ENCODE measurements around the gene TCN1.
"Not testable (repeated sequence)": the region's sequence is repeated elsewhere in the genome, so short reads cannot be mapped to it uniquely, and the experiment has no call there.

TCN1 gene

GRCh38 chr11:59849129-59849528, 17.2 kb downstream of the TCN1 start:
- TF ChIP-seq ZNF384 (IDR thresholded peaks at IDR 0.05) (no peak), ELF4 (IDR thresholded peaks at IDR 0.05) (no peak), SP1 (IDR thresholded peaks at IDR 0.05) (no peak), BHLHE40 (IDR thresholded peaks at IDR 0.05; ENCODE audit: borderline replicate concordance) (no peak), L3MBTL2 (conservative IDR thresholded peaks at IDR 0.05) (no peak), LEF1 (IDR thresholded peaks at IDR 0.05; ENCODE audit: borderline replicate concordance) (no peak), FOXM1 (IDR thresholded peaks at IDR 0.05; ENCODE audit: borderline replicate concordance) (no peak), NFRKB (IDR thresholded peaks at IDR 0.05) (no peak), HDGF (IDR thresholded peaks at IDR 0.05; ENCODE audit: borderline replicate concordance) (no peak)
- ChIA-PET CTCF (no interaction called here), POLR2A (no interaction called here)
- DNase-seq (ENCODE audit: extremely low spot score), result no peak

- CTCF ChIA-PET, result not testable (repeated sequence)
Observed at GRCh38 chr11:59848439-59848838, 17.8 kb downstream of the TCN1 start.

GRCh38 chr11:59847626-59848025, 18.7 kb downstream of the TCN1 start:
- ChIA-PET POLR2A (interaction anchor here (0.6 kb wide), 1 partner anchor 14 kb away, joined by 3 read pairs; no protein-coding TSS in a partner anchor), CTCF (no interaction called here)
- no peak for DNase-seq (ENCODE audit: extremely low spot score)
- no peak for TF ChIP-seq FOXK2 (IDR thresholded peaks at IDR 0.05)
- TF ChIP-seq ARNT (IDR thresholded peaks at IDR 0.05), result no peak
- no peak for TF ChIP-seq TARDBP (IDR thresholded peaks at IDR 0.05)
- TF ChIP-seq HDGF (IDR thresholded peaks at IDR 0.05; ENCODE audit: borderline replicate concordance), result no peak
- TF ChIP-seq FOXM1 (IDR thresholded peaks at IDR 0.05; ENCODE audit: borderline replicate concordance), result no peak
- TF ChIP-seq L3MBTL2 (conservative IDR thresholded peaks at IDR 0.05), result no peak
- TF ChIP-seq BHLHE40 (IDR thresholded peaks at IDR 0.05; ENCODE audit: borderline replicate concordance), result no peak
- no peak for TF ChIP-seq LEF1 (IDR thresholded peaks at IDR 0.05; ENCODE audit: borderline replicate concordance)

More at GRCh38 chr11:59848439-59848838, 17.8 kb downstream of the TCN1 start:
- DNase-seq (ENCODE audit: extremely low spot score); POLR2A ChIA-PET: not testable (repeated sequence)

GRCh38 chr11:59846556-59846955, 19.7 kb downstream of the TCN1 start:
- TF ChIP-seq BHLHE40 (IDR thresholded peaks at IDR 0.05; ENCODE audit: borderline replicate concordance) (no peak), HDGF (IDR thresholded peaks at IDR 0.05; ENCODE audit: borderline replicate concordance) (no peak), FOXM1 (IDR thresholded peaks at IDR 0.05; ENCODE audit: borderline replicate concordance) (no peak), FOXK2 (IDR thresholded peaks at IDR 0.05) (no peak), FOXA1 (IDR thresholded peaks at IDR 0.05) (no peak), L3MBTL2 (conservative IDR thresholded peaks at IDR 0.05) (no peak), ELF4 (IDR thresholded peaks at IDR 0.05) (no peak), TARDBP (IDR thresholded peaks at IDR 0.05) (no peak), PKNOX1 (IDR thresholded peaks at IDR 0.05) (no peak), CTBP1 (IDR thresholded peaks at IDR 0.05; ENCODE audit: borderline replicate concordance) (no peak), SUZ12 (IDR thresholded peaks at IDR 0.05) (no peak), NFRKB (IDR thresholded peaks at IDR 0.05) (no peak), ZNF384 (IDR thresholded peaks at IDR 0.05) (no peak), ARNT (IDR thresholded peaks at IDR 0.05) (no peak), LEF1 (IDR thresholded peaks at IDR 0.05; ENCODE audit: borderline replicate concordance) (no peak), SP1 (IDR thresholded peaks at IDR 0.05) (no peak)
- no peak for DNase-seq (ENCODE audit: extremely low spot score)
- CTCF ChIA-PET, result no interaction called here
- POLR2A ChIA-PET, result no interaction called here

GRCh38 chr11:59845399-59845798, 20.9 kb downstream of the TCN1 start, which contains the start of gene CBLIF:
Gene CBLIF (minus strand): TSS chr11:59845499. CDS start chr11:59845453, 46 bp downstream.
- DNase-seq (ENCODE audit: extremely low spot score), result no peak
- ChIA-PET POLR2A (no interaction called here), CTCF (interaction anchor here (0.6 kb wide), 1 partner anchor 9 kb away, joined by 3 read pairs; no protein-coding TSS in a partner anchor)
- TF ChIP-seq LEF1 (IDR thresholded peaks at IDR 0.05; ENCODE audit: borderline replicate concordance) (no peak), FOXK2 (IDR thresholded peaks at IDR 0.05) (no peak), TARDBP (IDR thresholded peaks at IDR 0.05) (no peak), SUZ12 (IDR thresholded peaks at IDR 0.05) (no peak)

- TF ChIP-seq SUZ12 (IDR thresholded peaks at IDR 0.05) (no peak), FOXK2 (IDR thresholded peaks at IDR 0.05) (no peak), BHLHE40 (IDR thresholded peaks at IDR 0.05; ENCODE audit: borderline replicate concordance) (no peak)
- no peak for DNase-seq (ENCODE audit: extremely low spot score)
- CTCF ChIA-PET, result no interaction called here
- POLR2A ChIA-PET, result no interaction called here
Observed at GRCh38 chr11:59842316-59842715, 24.0 kb downstream of the TCN1 start.

- TF ChIP-seq ARNT (IDR thresholded peaks at IDR 0.05) (no peak), HDGF (IDR thresholded peaks at IDR 0.05; ENCODE audit: borderline replicate concordance) (no peak), ELF4 (IDR thresholded peaks at IDR 0.05) (no peak), NFRKB (IDR thresholded peaks at IDR 0.05) (no peak), LEF1 (IDR thresholded peaks at IDR 0.05; ENCODE audit: borderline replicate concordance) (no peak), SP1 (IDR thresholded peaks at IDR 0.05) (no peak), PKNOX1 (IDR thresholded peaks at IDR 0.05) (no peak), FOXA1 (IDR thresholded peaks at IDR 0.05) (no peak), BHLHE40 (IDR thresholded peaks at IDR 0.05; ENCODE audit: borderline replicate concordance) (no peak), L3MBTL2 (conservative IDR thresholded peaks at IDR 0.05) (no peak)
- DNase-seq (ENCODE audit: extremely low spot score), result no peak
- CTCF ChIA-PET, result interaction anchor here (0.6 kb wide), 1 partner anchor 68 kb away, joined by 6 read pairs; no protein-coding TSS in a partner anchor
- POLR2A ChIA-PET, result no interaction called here
Observed at GRCh38 chr11:59841514-59841913, 24.8 kb downstream of the TCN1 start.

GRCh38 chr11:59839615-59840014, 26.7 kb downstream of the TCN1 start:
- DNase-seq (ENCODE audit: extremely low spot score), result no peak
- TF ChIP-seq SP1 (IDR thresholded peaks at IDR 0.05) (no peak), CTBP1 (IDR thresholded peaks at IDR 0.05; ENCODE audit: borderline replicate concordance) (no peak), L3MBTL2 (conservative IDR thresholded peaks at IDR 0.05) (no peak)
- CTCF ChIA-PET, result no interaction called here
- POLR2A ChIA-PET, result no interaction called here

All from HEK293T (cell line).